Keratinocyte (primary cell): ENCODE data around the gene HBG2. TPM values are rescaled to one million over a fixed set of nuclear protein-coding genes. Genes with fewer than 3 reads are reported as not detected.

Experiments used
- DNase-seq: peaks from one replicate; pipeline ENCODE4 v3.0.0-alpha.2; 2011; ENCODE audit warnings: low read depth, missing footprints, low spot score
- FAIRE-seq: peaks from 2 replicates; lab custom pipeline; 2011; peaks lifted over from hg19 to GRCh38; lab: Jason Lieb, UNC
- H2AFZ ChIP-seq: 2 replicates; pipeline ENCODE4 v1.6.0; 2012; ENCODE audit warnings: low read length, control low read depth, inconsistent platforms; ENCODE audit not compliant: control insufficient read depth
- H3K27ac ChIP-seq: 2 replicates; pipeline ENCODE4 v1.5.1; 2011; ENCODE audit warnings: low read length; ENCODE audit not compliant: control insufficient read depth, insufficient read depth
- H3K27me3 ChIP-seq: 3 replicates; pipeline ENCODE4 v1.6.0; 2011; ENCODE audit warnings: low read length; ENCODE audit not compliant: control insufficient read depth, insufficient read depth; ENCODE audit errors: extremely low read depth
- H3K36me3 ChIP-seq, 2 experiments: 2 replicates in 1 of 2; 3 replicates in 1 of 2; pipeline ENCODE4 v1.5.1; 2011; ENCODE audit warnings: low read length in 2 of 2, mild to moderate bottlenecking in 1 of 2; ENCODE audit not compliant: control insufficient read depth in 2 of 2, insufficient read depth in 2 of 2; ENCODE audit errors: extremely low read depth in 1 of 2
- H3K4me1 ChIP-seq: 3 replicates; pipeline ENCODE4 v1.5.1; 2011; ENCODE audit warnings: low read length; ENCODE audit not compliant: control insufficient read depth, insufficient read depth; ENCODE audit errors: extremely low read depth
- H3K4me2 ChIP-seq: 3 replicates; pipeline ENCODE4 v1.6.0; 2011; ENCODE audit warnings: low read depth, low read length; ENCODE audit not compliant: control insufficient read depth, insufficient read depth; ENCODE audit errors: extremely low read depth
- H3K4me3 ChIP-seq, 3 experiments: fragments of 200-600 bp in 1 of 3; sonication (generic) in 1 of 3; 2 replicates in 2 of 3; 3 replicates in 1 of 3; pipeline ENCODE4 v1.5.1; 2011 to 2016; ENCODE audit warnings: low read length in 3 of 3, mild to moderate bottlenecking in 3 of 3, control low read depth in 2 of 3, inconsistent platforms in 1 of 3, low read depth in 1 of 3, mixed read lengths in 1 of 3, mixed run types in 1 of 3, moderate library complexity in 1 of 3; ENCODE audit not compliant: control insufficient read depth in 2 of 3, insufficient read depth in 2 of 3; ENCODE audit errors: extremely low read depth in 1 of 3
- H3K79me2 ChIP-seq: 2 replicates; pipeline ENCODE4 v1.6.0; 2012; ENCODE audit warnings: low read length; ENCODE audit not compliant: control insufficient read depth, insufficient read depth
- H3K9ac ChIP-seq: 3 replicates; pipeline ENCODE4 v1.6.0; 2011; ENCODE audit warnings: low read length; ENCODE audit not compliant: control insufficient read depth, insufficient read depth; ENCODE audit errors: extremely low read depth
- H3K9me1 ChIP-seq: 3 replicates; pipeline ENCODE4 v1.6.0; 2011; ENCODE audit warnings: low read length; ENCODE audit not compliant: control insufficient read depth, insufficient read depth; ENCODE audit errors: extremely low read depth
- H3K9me3 ChIP-seq: 2 replicates; pipeline ENCODE4 v1.5.1; 2012; ENCODE audit warnings: low read depth, low read length; ENCODE audit not compliant: control insufficient read depth
- H4K20me1 ChIP-seq: 3 replicates; pipeline ENCODE4 v1.6.0; 2011; ENCODE audit warnings: low read length; ENCODE audit not compliant: control insufficient read depth, insufficient read depth; ENCODE audit errors: extremely low read depth
- CTCF ChIP-seq, 3 experiments: IDR thresholded peaks in 1 of 3; conservative IDR thresholded peaks in 1 of 3; optimal IDR thresholded peaks in 1 of 3; 2 replicates in 2 of 3; 3 replicates in 1 of 3; pipeline versions ENCODE3 to v1.5.1; 2011; ENCODE audit warnings: low read length in 3 of 3, mild to moderate bottlenecking in 3 of 3, moderate library complexity in 2 of 3, control low read depth in 1 of 3, inconsistent platforms in 1 of 3; ENCODE audit not compliant: insufficient read depth in 2 of 3; ENCODE audit errors: extremely low read depth in 1 of 3
- EZH2 ChIP-seq: IDR thresholded peaks from one replicate; pipeline ENCODE4 v1.6.1; 2012; ENCODE audit warnings: inconsistent platforms, mild to moderate bottlenecking, low read length, moderate library complexity
- dilution Hi-C: fragments of 300-500 bp; cut with MboI; formaldehyde crosslinking; loops from one replicate; pipeline ENCODE4 v1.7.0; 2020; ENCODE audit warnings: low sequenced_read_pairs; ENCODE audit not compliant: extremely low pct_ligation_motif_present
- polyA plus RNA-seq, 5 experiments: library from polyadenylated mRNA; depleted of rRNA in 3 of 5; stranded (reverse) in 3 of 5; stranded (forward) in 1 of 5; unstranded in 1 of 5; fragments of >200 nt; gene quantifications; 1 replicate in 1 of 5; 2 replicates in 3 of 5; 3 replicates in 1 of 5; pipeline versions ENCODE4 v1.2.1 to v1.2.3, GENCODE V29; 2011 to 2012; ENCODE audit warnings: missing spikeins in 2 of 5, low read depth in 1 of 5, low replicate concordance in 1 of 5

HBG2 gene
- polyA plus RNA-seq, 1 donor (not counting 4 experiments of a cell fraction or from before 2014, with no cell fraction given) = 0.73 TPM

- H3K9ac ChIP-seq = no peak overlapping the region
- H3K27me3 ChIP-seq = no peaks in the 10 kb centered on the region
- H3K4me2 ChIP-seq = no peak overlapping the region
- no peaks in the 10 kb centered on the region for H3K4me1 ChIP-seq
- H4K20me1 ChIP-seq = no peaks in the 10 kb centered on the region
- no peak for FAIRE-seq
- no peaks in the 10 kb centered on the region for H3K9me3 ChIP-seq
- no peaks in the 10 kb centered on the region for H3K79me2 ChIP-seq
- H3K36me3 ChIP-seq = no peaks in the 10 kb centered on the region
- no peak for DNase-seq
- no peaks in the 10 kb centered on the region for H3K9me1 ChIP-seq
- dilution Hi-C loops = no loop called here
- no peak overlapping the region for H2AFZ ChIP-seq
- no peak overlapping the region for H3K4me3 ChIP-seq
- no peak for TF ChIP-seq EZH2
- TF ChIP-seq CTCF (optimal IDR thresholded peaks at IDR 0.05 in 1 of 3, IDR thresholded peaks at IDR 0.05 in 1 of 3, conservative IDR thresholded peaks at IDR 0.05 in 1 of 3; ENCODE audit: extremely low read depth in 1 of 3, insufficient read depth in 2 of 3, low read length in 3 of 3) = no peak
- no peak overlapping the region for H3K27ac ChIP-seq
These were observed 12.5 kb upstream of the HBG2 start for GRCh38 chr11:5267033-5267563.

- Histone ChIP-seq H3K36me3 (no peaks in the 10 kb centered on the region), H3K9ac (no peak overlapping the region), H3K9me1 (no peaks in the 10 kb centered on the region), H3K4me2 (no peak overlapping the region), H3K4me3 (no peak overlapping the region), H3K79me2 (no peaks in the 10 kb centered on the region), H3K9me3 (no peaks in the 10 kb centered on the region), H4K20me1 (no peaks in the 10 kb centered on the region), H3K27ac (no peak overlapping the region), H3K27me3 (no peaks in the 10 kb centered on the region), H3K4me1 (no peaks in the 10 kb centered on the region), H2AFZ (no peak overlapping the region)
- FAIRE-seq (no peak), DNase-seq (no peak)
- TF ChIP-seq CTCF (optimal IDR thresholded peaks at IDR 0.05 in 1 of 3, IDR thresholded peaks at IDR 0.05 in 1 of 3, conservative IDR thresholded peaks at IDR 0.05 in 1 of 3; ENCODE audit: extremely low read depth in 1 of 3, insufficient read depth in 2 of 3, low read length in 3 of 3) (no peak), EZH2 (no peak)
- dilution Hi-C loops = no loop called here
These were observed 12.0 kb upstream of the HBG2 start for GRCh38 chr11:5266609-5267008.
